Esophagus muscularis mucosa (tissue), 4 donors: ENCODE results near the gene ARSB.

Source experiments
- EP300 ChIP-seq: sonication (generic); formaldehyde crosslinking; IDR thresholded peaks from one replicate; pipeline ENCODE4 v1.6.1; 2017; ENCODE audit warnings: antibody characterized with exemption
- POLR2A ChIP-seq: fragments of 450-650 bp; IDR thresholded peaks from one replicate; pipeline ENCODE4 v1.6.1; 2017; ENCODE audit warnings: antibody characterized with exemption, moderate library complexity, mild to moderate bottlenecking, low read depth
- POLR2AphosphoS5 ChIP-seq, 2 donors: sonication (generic); formaldehyde crosslinking; IDR thresholded peaks; one replicate each; pipeline ENCODE4 v1.6.1; 2017; ENCODE audit warnings: antibody characterized with exemption in 2 of 2
- TF ChIP-seq, protein P1 (sequence below), 3 experiments: fragments of 200-600 bp in 2 of 3; fragments of 450-650 bp in 1 of 3; sonication (generic) in 2 of 3; IDR thresholded peaks; one replicate each; pipeline ENCODE4 v1.5.1; 2017 to 2019; ENCODE audit warnings: antibody characterized with exemption in 3 of 3, mild to moderate bottlenecking in 2 of 3, moderate library complexity in 1 of 3

DNA sequence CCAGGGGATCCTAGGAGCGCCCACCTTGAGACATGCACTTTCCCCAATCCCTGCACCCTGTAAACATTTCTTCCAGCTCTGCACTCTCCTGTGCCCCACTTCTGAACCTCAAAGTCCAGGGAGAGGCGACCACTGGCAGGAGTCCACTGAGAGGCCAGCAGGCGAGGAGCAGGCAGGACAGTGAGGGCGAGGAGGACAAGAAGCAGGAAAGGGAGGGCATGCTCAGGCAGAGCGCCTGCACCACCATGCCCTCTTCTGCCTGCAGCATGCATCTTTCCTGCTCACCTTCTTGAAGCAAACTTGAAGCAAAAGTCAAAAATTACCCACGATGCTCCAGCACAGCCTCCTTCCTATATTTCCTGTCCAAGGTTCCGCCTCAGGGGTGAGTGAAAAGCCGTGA lies 10.1 kb downstream of the ARSB start:
- TF ChIP-seq, protein P1, sequence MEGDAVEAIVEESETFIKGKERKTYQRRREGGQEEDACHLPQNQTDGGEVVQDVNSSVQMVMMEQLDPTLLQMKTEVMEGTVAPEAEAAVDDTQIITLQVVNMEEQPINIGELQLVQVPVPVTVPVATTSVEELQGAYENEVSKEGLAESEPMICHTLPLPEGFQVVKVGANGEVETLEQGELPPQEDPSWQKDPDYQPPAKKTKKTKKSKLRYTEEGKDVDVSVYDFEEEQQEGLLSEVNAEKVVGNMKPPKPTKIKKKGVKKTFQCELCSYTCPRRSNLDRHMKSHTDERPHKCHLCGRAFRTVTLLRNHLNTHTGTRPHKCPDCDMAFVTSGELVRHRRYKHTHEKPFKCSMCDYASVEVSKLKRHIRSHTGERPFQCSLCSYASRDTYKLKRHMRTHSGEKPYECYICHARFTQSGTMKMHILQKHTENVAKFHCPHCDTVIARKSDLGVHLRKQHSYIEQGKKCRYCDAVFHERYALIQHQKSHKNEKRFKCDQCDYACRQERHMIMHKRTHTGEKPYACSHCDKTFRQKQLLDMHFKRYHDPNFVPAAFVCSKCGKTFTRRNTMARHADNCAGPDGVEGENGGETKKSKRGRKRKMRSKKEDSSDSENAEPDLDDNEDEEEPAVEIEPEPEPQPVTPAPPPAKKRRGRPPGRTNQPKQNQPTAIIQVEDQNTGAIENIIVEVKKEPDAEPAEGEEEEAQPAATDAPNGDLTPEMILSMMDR (IDR thresholded peaks at IDR 0.05), result no peak
- TF ChIP-seq EP300 (no peak), POLR2AphosphoS5 (IDR thresholded peaks at IDR 0.05) (no peak), POLR2A (no peak)
